Raji (cell line): ENCODE results near the gene FSD1.

Experiments
- POLR2A ChIP-seq: IDR thresholded peaks from 2 replicates; pipeline ENCODE4 v1.6.1; 2011; ENCODE audit warnings: low read depth, low read length, control low read depth; ENCODE audit not compliant: insufficient read depth

The FSD1 gene

DNA sequence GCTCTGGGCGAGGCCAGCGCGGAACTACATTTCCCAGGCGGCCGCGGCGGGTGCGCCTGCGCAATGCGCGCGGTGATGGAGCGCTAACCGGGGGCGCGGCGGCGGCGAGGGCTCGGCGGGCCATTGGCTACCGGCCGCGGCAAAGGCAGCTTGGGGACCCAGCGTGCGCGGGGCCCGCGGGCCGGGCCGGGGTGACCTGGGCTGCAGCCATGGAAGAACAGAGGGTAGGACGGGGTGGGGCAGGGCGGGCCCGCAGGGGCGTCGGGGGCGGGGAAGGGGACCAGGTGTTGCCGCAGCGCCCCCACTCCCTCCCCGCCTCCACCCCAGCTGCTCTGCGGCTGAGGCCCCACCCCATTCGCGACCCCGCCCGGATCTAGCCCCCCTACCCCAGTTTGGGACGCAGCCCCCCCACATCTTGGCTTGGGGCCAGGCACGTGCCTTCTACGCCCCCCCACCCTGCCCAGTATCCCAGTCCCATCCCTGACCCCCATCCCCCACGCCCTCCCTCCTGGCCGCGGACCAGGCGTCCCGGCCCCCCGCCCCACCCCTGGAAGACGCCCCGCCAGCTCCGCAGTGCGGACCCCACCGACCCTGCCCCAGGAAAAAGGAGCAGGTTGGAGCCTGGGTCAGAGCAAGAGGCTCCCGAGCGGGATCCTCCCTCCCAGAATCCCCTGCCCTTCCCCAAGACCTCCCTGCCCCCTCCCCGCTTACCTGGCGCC lies at the start of gene FSD1:
Gene FSD1, plus strand, starts transcription at position 61 of the 719 bp plus-strand sequence. Its CDS starts 149 bp downstream, at position 210.
- 0 out of 2 replicates have a peak, but pooled peaks have one; percentile 28 for TF ChIP-seq POLR2A

DNA sequence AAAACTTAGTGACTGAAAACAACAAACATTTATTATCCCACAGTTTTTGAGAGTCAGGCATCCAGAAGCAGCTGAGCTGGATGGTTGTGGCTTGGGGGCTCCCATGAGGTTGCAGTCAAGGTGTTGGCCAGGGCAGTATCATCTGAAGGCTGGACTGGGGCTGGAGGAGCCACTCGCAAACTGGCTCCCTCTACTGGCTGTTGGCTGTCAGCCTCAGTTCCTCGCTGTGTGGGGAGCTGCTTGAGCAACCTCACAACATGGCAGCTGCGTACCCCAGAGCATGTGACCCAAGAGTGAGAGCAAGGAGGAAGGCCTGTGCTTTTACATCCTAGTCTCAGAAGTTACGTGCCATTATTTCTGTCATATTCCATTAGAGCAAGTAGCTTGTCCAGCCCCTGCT lies 47.8 kb upstream of the FSD1 start:
- no peak for TF ChIP-seq POLR2A

DNA sequence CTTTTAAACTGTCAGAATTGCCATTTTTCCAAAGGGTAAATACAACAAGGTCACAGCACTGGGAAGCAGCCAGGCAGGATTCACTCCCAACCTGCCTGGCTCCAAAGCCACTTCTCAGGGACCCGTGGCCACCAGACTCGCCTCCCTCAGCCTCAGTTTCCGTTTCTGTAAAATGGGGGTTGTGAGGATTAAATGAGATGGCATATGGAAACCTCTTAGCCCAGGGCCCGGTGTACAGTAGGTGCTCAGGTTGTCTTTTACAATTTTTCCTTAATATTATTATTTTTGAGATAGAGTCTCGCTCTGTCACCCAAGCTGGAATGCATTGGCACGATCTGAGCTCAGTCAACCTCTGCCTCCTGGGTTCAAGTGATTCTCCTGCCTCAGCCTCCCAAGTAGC lies 47.4 kb upstream of the FSD1 start:
- TF ChIP-seq POLR2A = no peak

DNA sequence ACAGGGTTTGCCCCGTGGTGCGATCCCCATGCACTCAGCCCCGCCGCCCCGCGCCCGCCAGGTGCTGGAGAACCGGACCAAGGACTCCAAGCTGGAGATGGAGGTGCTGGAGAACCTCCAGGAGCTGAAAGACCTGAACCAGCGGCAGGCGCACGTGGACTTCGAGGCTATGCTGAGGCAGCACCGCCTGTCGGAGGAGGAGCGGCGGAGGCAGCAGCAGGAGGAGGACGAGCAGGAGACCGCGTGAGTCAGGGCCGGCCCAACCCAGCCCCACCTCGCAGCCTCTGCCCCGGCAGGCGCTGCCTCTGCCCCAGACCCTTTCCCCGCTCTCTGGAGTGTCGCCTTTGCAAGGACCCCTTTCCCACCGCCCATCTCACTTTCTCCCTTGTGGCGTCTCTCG lies 46.2 kb upstream of the FSD1 start:
- no peak for TF ChIP-seq POLR2A

- TF ChIP-seq POLR2A = no peak
Observed at GRCh38 chr19:4260613-4261191, 43.7 kb upstream of the FSD1 start.

- no peak for TF ChIP-seq POLR2A
Observed at GRCh38 chr19:4264812-4265211, 39.6 kb upstream of the FSD1 start.

GRCh38 chr19:4266253-4267000 lies 38.0 kb upstream of the FSD1 start:
- no peak for TF ChIP-seq POLR2A

DNA sequence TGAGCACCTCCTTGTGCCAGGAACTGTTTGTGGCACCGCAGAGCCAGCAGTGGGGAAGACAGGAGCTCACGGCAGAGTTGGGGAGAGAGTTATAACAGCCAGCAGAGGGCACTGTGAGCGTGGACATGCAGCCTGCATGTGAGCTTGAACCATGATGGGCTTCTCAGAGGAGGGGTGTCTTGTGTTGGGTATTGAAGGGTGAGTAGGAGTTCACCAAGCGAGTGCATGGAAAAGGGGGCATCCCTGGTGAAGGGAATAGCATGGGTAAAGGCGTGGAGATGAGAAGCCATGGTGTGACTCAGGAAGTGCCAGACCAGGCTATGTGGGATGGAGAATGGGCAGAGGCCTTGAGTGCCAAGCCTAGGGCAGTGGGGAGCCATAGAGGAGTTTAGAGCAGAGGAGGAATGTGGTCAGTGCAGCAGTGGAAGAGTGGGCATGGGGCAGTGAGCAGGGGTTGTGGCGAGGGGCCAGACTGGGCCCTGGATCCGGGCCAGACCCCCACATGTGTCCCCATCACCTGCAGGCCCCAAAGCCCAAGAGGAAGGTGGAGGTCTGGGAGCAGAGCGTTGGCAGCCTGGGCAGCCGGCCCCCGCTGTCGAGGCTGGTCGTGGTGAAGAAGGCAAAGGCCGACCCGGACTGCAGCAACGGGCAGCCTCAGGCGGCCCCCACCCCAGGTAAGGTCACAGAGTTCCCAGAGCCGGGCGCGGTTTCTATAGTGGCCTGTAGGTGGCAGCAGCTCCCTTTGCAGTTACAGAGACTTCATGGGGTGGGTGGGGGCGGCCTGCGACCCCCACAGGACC lies 37.1 kb upstream of the FSD1 start:
- TF ChIP-seq POLR2A = no peak

- no peak for TF ChIP-seq POLR2A
Observed at GRCh38 chr19:4267901-4268815, 36.2 kb upstream of the FSD1 start.

GRCh38 chr19:4268816-4269430 lies 35.5 kb upstream of the FSD1 start:
- no peak for TF ChIP-seq POLR2A

DNA sequence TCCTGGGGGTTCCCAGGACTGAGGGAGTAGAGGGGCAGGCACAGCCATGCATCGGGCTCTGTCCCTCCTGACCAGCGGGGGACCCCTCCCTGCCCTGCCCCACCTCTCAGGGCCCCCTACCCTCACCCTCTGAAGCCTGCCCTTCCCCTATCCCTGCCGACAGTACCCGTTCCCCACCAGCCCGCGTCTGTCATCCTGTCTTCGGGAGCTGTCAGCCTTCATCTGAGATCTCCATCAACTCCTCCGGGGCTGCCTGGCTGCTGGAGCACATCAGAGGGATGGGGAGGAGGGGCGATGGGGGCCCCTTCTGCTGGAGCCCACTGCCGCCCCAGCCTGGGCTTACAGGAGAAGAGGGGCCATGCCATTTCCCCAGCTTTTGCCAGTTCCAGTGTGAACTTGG lies 31.5 kb upstream of the FSD1 start:
- TF ChIP-seq POLR2A = no peak

- no peak for TF ChIP-seq POLR2A
Observed at GRCh38 chr19:4277191-4277696, 27.2 kb upstream of the FSD1 start.

DNA sequence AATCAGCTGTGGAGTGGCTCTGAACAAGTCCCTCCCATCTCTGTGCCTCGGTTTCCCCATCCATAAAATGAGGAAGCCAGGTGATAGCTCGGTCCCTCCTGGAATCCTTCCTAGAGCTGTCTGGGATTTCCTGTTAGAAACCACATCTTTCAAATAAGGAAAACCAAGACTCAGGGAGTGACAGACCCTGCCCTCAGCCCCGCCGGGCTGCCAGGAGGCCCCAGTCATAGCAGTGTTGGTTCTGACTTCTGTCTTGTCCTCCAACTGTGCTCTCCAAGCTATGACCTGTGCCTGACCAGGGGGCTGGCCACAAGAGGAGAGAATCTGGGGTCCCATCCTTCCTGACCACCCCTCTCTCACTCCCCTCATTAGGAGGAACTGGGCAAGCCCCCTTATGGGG lies 26.4 kb upstream of the FSD1 start:
- no peak for TF ChIP-seq POLR2A
